Dedifferentiated amniotic fluid mesenchymal stem cell (primary cell): ENCODE measurements around the gene SLX4IP.

Source experiments
- DNase-seq: peaks from one replicate; pipeline ENCODE4 v3.0.0-alpha.2; 2016; ENCODE audit errors: extremely low spot score

Gene SLX4IP

DNA sequence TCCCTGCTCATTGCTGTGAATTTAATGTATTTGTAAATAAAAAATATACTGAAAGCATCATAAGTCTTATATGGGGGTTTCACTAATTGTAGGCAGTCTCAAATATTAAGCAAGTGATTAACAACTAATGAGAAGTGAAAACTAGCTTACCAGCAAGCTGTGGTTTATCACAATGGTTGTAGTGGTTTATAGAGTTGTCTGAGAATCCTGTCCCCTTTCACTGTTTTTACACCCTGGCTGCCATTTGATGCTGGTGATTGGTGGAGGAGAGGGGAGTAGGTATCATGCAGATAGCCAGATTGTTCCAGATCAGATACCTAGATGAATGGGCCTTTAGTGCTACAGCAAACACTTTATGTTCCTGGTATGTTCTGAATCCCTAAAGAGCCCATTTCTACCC, 7.1 kb upstream of the SLX4IP start:
- no peak for DNase-seq

DNA sequence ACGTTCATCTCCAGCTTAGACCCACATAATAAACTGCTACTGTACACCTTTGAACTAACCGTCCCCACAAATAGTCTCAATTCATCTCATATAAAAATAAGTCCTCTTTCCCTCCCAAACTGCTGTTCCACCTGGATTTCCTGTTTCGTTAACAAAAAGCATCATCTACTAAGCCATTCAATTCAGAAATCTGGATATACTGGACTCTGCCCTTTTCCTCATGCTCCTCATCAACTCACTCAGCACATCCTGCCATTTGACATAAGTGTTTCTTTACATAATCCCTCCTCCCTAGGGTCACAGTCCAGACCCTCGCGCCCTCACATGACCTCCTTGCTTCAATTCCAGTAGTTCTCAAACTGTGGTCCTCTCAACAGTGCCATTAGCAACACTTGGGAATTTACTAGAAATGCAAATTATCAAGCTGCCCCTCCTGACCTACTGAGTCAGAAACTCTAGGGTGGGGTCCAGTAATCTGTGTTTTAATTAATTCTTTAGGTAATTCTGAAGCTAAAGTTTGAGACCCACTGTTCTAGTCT, 5.6 kb upstream of the SLX4IP start:
- no peak for DNase-seq

DNA sequence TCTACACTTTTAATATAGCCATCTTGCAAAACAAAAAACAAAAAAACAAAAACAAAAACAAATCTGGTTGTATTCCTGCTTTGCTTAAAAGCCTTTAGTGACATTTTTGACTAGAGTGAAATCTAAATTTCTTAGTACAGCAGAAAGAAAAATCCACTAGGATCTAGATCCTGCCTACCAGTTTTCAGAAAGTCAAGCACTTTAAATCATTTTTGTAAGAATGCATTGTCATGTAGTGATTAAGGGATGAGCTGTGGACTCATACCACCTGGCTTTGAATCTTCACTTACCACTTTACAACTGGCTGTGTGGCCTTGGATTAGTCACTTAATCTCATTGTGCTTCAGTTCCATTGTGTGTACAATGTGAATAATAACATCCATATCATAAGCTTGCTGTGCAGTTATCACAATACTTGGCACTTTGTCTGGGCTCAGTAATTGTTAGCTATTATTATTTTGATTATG, 5.1 kb upstream of the SLX4IP start:
- DNase-seq, result no peak

DNA sequence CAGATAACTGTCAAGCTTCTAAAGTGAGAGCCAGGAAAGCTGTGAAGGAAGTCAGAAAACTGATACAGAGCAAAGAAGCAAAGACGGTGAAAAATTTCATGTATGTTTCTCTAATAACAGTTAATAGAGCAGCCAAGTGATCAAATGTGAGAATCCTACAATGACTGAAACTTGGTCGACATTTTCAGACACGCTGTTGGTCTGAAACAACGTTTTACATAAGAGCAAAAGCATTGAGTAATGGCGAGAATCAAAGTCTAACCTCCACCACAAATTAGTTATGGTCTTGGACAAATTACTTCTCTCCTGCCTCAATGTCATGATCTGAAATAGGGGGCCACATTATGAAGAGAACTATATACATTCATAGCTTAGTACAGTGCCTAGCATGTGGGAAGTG, 4.4 kb upstream of the SLX4IP start:
- DNase-seq, result no peak

DNA sequence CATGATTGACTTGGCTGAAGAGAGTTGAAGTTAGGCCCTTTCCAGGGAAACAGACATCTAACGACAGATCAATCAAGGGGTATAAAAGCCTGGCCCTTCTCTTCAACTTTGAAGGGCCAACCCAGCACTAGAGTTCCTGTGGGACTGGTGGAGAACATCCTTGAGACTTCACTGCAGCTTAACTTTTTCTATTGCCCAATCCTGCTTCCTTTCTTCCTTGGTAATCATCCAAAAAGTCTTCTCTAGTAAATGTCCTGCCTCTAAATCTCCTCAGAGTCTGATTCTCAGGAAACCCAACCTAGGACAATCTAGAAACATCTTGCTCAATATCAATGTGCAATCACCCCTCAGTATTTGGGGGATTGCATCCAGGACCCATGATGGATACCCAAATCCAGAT, 3.0 kb upstream of the SLX4IP start:
- no peak for DNase-seq

DNA sequence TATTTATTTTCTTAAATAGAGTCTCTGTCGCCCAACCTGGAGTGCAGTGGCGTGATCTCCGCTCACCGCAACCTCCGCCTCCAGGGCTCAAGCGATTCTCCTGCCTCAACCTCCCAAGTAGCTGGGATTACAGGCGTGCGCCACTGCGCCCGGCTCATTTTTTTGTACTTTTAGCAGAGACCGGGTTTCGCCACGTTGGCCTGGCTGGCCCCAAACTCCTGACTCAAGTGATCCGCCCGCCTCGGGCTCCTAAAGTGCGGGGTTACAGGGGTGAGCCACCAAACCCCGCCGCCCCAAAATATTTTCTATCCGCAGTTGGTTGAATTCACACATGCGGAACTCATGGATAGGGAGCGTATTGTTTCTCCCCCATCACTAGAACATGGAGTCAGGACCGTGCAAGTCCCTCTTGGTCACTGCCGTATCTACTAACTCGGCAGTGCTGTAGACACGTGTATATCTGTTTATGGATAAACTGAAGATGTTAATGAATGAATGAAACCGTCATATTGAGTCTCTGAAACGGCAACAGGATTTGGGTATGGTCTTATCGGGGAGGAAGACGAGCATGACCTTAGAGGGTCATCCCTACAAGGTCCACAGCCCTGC, 2.0 kb upstream of the SLX4IP start:
- DNase-seq, result no peak

DNA sequence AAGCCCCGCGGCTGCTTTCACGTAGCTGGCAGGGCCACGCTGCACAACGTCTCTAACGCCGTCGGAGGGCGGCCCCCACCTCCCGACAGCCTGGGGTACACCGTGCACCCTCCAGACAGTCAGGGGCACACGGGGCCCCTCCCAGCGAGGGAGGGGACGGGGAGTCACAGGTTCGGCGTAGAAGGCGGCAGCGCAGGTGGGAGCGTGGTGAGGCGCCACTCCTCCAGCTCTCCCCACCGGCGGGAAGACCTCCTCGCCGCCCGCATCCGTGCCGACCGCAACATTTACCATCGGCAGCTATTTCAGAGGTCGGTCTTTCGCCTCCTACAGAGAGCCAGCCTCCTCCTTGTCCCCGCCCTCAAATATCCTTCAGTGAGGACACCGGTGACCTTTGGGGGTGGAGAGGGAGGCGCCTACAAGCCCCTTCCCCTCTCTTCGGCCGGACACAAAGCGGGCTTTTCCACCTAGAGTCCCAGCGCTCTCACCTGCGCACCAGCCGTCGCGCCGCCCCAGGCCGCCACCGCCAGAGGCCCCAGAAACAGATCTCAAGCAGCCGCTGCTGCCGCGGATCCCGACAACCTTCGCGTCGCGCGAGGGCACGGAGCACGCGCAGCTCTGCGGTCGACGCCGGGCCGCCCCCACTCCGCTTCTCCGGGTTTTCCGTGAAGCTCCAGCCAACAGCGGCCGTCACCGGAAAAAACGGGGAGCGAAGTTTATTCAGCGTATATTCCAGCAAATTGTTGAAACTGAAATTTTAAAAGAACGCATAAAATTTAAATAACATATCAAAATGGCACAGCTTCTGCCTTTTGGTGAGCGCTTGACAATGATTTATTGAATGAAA, 1.3 kb upstream of the SLX4IP start, which contains the start of gene MKKS:
Gene MKKS (minus strand): TSS at position 600 of the 844 bp plus-strand sequence. CDS start 20,708 bp downstream, outside the sequence.
- peak; percentile 89 for DNase-seq

DNA sequence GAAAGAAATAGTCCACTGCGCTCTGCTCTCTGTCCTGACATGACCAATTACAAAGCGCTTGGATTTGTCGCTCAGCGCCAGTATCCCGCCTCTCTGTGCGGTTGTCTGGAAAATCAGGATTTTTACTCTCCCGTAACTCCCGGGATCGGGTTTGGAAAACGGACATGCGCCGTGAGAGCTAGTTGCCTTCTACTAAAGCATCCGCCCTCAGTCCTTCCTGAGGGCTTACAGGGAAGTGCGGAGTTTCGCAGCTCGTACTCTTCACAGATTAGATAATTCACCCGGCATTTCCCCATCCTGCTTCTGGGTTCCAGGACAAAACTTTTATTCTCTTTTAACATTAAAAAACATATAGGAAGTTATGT, 656 bp upstream of the SLX4IP start:
- DNase-seq, result peak; percentile 100

DNA sequence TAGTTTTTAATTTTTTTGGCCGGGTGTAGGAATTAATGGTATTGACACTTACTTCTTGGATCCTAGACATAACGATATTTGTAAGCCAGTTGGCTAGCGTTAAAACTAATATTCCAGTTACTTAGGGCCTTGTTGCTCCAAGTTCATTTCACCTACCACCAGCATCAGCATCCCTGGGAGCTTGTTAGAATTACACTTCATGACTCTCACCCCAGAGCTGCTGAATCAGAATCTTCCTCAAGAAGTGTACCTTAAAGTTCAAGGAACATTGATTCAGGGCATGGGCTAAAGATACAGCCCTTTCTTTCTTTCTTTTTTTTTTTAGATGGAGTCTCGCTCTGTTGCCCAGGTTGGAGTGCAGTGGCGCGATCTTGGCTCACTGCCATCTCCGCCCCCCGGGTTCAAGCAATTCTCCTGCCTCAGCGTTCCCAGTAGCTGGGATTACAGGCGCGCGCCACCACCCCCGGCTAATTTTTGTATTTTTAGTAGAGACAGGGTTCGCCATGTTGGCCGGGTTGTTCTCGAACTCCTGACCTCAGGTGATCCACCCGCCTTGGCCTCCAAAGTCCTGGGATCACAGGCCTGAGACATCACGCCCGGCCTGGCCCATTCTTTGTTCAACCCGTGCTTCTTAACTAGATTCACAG, 1.1 kb downstream of the SLX4IP start:
- DNase-seq, result no peak

DNA sequence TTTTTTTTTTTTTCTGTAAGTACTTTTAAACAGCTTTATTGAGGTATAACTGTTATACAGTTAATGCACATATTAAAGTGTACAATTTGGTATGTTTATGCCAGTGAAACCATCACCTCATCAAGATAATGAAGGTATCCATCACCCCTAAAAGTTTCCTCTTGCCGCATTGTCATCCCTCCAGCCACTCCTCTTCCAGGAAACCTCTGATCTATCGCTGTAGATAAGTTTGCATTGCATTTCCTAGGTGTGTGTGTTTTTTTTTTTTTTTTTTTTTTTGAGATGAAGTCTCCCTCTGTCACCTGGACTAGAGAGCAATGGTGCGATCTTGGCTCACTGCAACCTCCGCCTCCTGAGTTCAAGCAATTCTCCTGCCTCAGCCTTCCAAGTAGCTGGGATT, 3.1 kb downstream of the SLX4IP start:
- DNase-seq, result no peak

DNA sequence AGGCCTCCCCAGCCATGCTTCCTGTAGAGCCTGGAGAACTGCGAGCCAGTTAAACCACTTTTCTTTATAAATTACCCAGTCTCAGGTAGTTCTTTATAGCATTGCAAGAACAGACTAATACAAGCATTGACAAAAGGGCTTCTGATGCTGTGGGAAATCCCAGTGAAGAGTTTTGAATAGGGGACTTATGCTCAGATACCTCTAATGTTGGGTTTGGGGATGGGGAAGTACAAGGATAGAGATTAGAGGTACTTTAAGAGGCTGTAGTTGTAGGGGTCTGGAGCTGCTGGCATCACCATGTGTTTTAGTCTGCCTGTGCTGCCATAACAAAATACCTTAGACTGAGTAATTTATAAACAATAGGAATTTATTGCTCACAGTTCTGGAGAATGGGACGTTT, 8.8 kb downstream of the SLX4IP start:
- DNase-seq, result no peak

DNA sequence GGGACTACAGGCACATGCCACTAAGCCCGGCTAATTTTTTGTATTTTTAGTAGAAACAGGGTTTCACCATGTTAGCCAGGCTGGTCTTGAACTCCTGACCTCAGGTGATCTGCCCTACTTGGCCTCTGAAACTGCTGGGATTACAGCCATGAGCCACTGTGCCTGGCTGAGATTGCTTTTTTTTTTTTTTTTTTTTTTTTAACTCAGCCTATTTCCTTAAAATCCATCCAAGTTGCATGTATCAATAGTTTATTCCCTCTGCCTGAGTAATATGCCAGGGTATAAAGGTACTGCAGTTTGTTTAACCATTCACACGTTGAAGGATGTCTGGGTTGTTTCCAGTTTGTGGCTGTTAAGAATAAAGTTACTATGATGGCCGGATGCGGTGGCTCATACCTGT, 10.7 kb downstream of the SLX4IP start:
- DNase-seq, result no peak

DNA sequence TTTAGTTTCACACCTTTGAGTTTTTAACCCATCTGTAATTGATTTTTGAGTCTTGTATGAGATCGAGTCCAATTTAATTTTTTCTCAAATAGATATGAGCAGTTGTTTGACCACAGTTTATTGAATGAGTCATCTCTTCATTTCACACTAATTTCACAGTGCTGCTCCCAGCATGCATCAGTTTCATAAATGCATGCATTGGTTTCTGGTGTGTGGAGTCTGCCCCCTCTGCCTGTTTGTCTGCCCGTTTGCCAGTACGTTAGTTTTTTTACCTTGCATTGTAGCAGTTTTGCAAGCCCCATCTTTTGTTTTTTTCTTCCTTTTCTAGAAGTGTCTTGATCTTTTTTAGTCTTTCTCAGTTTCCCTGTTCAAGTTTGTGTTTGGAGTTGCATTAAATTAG, 11.9 kb downstream of the SLX4IP start:
- DNase-seq, result peak; percentile 85

DNA sequence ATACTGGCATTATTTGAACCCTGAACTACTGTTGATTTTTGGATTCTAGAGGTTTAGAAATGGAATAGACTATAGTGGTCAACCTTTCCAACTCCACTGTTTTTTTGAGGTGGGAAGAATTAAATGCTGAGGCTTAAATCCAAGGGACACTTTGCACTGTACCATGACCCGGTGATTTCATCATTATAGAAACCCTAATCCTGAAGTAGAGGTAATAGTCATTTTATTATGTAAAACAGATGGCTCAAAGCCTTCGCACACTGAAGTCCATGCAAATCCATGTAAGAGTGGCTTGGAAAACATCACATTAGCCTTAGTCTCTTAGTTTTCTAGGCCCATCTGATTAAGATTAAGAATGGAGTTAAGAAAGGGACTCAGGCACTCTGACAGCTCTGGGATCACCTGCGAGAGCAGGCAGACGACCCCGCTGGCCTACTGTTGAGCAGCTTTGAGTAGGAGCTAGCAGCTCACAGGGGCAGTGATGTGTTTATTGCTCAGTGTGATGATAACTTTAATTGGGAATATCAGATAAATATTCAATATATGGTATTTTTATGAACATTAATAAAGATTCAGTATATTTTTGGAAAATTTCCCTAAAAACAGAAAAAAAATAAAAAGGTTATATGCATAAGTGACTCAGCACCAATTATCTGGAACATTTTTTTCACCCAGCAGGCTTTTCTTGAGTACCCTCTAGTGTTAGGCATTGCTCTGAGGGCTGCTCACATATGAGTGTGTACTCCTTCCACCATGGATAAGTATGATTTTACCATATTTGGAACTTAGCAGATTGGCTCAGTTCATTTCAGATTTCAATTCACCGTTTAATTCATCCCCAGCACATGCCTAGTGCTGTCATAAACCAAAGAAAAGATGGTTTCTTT, 13.4 kb downstream of the SLX4IP start:
- DNase-seq, result peak; percentile 18

DNA sequence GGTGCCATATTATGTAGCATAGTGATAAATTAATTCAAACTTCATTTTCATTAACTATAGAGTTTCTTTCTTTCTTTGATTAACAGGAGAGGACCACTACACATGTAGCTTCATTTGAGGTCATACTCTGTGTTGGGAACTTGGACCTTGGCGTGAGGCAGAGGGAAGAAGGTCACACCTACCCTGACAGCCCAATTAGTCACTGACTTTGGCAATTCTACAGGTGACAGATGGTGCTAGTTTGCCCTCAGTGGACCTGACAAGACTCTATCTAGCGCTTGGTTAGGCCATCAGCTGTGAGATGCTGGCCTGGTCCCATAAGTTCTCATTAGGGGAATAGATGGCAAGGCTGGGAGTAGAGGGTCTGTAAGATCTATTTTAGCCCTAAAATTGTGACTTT, 14.2 kb downstream of the SLX4IP start:
- no peak for DNase-seq

DNA sequence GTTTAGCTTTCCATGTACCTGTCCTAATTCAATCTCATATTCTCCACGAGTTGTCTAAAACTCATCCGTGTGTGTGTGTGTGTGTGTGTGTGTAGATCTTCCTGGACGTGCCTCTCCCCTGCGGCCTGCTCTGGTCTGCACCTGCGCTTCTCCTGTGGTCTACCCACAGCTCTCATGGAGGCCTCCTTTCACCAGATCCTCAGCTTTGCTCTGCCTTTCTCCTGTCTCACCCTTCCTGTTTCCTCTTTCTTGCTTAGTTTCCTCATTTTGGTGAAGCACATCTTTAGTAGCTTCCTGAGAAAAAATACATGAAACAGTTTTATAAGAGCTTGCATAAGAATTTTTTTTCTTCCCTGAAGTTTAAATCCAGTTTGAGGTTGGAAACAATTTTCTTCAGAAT, 18.1 kb downstream of the SLX4IP start:
- DNase-seq, result no peak

DNA sequence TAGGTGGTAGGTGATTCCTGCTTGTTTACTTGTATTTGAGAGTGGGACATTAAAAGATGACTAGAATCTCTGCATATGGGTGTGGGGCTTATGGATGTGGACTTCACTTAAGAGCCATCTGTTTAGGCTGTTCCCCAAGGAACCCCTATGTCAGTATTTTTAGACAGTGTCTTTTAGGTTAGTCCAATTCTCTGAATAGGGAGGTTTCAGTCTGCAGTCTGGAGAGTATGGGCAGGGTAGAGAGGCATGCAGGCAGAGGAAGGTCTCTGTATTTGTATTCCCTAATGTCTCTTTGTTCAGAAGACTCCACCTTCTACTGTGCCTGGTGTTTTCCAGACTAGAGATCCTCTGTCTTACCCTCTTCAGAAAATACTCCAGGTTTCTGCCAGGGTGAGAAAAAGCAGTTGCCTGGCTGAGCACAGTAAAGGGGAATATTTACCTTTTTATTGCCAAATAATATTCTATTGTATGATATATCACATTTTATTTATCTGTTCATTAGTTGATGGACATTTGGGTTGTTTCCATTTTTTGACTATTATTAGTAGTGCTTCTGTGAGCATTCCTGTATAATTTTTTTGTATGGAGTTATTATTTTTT, 19.1 kb downstream of the SLX4IP start:
- DNase-seq, result no peak

DNA sequence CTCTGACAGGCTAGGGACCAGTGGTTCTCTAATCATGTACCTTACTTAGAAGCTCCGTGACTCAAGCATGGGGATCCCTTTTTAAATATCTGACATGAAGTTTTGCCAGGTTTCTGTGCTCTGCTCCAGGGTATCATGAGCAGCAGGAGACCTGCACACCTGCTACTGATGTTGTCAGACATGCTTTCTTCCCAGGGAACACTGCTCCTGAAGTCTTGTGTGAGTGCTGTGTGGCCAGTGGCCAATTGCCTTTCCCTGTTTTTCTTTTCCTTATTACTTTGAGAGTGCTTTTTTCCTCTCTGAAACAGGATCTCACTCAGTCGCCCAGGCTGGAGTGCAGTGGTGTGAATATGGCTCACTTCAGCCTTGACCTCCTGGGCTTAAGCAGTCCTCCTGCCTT, 26.4 kb downstream of the SLX4IP start:
- no peak for DNase-seq

DNA sequence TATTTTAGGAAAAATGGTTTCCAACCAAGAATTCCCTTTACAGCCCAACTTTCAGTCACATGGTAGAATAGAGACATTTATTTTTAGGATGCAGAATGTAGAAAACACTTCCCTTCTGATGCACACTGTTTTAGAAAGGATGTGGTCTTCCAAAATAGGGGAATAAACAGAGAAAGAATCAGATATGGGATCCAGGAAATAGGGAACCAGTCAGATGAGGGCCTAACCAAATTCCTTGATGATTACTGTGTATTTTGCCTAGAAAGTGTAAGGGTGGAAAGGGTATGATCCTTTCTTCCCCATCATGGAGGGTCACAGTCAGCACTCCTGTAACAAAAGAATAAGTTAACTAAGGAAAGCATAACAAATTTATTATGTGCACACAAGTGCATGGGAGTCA, 27.4 kb downstream of the SLX4IP start:
- DNase-seq, result no peak

DNA sequence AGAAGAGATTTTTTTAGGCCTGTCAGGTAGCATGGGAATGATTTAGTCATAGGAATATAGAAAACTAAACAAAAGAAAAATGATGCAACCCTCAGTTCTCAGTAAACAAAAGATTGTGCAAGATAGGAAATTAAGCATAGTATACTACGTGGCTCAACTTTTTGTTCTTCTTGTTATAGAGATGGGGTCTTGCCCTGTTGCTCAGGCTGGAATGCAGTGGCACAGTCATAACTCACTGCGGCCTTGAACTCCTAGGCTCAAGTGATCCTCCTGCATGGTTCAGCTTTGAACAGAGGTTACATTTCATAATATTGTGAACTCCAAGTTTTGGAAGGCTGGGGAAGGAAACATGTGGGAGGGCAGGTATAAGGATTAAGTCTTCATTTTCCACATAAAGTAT, 28.5 kb downstream of the SLX4IP start:
- no peak for DNase-seq

DNA sequence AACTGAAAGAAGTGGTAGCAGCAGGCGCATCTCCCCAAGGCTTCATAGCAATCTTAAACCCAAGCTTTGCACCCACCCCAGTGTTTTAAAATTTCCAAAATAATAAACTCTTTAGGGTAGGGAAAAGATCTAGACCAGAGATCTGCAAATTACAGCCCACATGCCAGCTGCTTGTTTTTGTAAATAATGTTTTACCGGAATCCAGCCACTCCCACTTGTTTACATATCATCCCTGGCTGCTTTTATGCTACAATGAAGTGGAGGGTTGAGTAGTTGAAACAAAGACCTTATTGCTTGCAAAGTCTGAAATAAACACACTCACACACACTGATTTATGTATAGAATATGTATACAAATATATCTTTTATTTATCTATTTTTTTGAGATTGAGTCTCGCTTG, 30.0 kb downstream of the SLX4IP start:
- no peak for DNase-seq
